SKM-1 treated with dmso at 0.1 percent for 144 hours (cell line): ENCODE results near the gene ATP8A2.
A peak's percentile ranks its signal among the peaks of the same experiment; 100 is the strongest.

Source experiments
- DNase-seq: peaks from one replicate; lab custom pipeline; 2025; ENCODE audit not compliant: unreplicated experiment; lab: John Stamatoyannopoulos, UW

Gene ATP8A2

GRCh38 chr13:25844559-25845434 is 473.0 kb downstream of the ATP8A2 start:
- DNase-seq = no peak

- no peak for DNase-seq
These were observed 474.6 kb downstream of the ATP8A2 start for GRCh38 chr13:25846222-25846984.

- DNase-seq = no peak
These were observed 475.4 kb downstream of the ATP8A2 start for GRCh38 chr13:25847145-25847544.

DNA sequence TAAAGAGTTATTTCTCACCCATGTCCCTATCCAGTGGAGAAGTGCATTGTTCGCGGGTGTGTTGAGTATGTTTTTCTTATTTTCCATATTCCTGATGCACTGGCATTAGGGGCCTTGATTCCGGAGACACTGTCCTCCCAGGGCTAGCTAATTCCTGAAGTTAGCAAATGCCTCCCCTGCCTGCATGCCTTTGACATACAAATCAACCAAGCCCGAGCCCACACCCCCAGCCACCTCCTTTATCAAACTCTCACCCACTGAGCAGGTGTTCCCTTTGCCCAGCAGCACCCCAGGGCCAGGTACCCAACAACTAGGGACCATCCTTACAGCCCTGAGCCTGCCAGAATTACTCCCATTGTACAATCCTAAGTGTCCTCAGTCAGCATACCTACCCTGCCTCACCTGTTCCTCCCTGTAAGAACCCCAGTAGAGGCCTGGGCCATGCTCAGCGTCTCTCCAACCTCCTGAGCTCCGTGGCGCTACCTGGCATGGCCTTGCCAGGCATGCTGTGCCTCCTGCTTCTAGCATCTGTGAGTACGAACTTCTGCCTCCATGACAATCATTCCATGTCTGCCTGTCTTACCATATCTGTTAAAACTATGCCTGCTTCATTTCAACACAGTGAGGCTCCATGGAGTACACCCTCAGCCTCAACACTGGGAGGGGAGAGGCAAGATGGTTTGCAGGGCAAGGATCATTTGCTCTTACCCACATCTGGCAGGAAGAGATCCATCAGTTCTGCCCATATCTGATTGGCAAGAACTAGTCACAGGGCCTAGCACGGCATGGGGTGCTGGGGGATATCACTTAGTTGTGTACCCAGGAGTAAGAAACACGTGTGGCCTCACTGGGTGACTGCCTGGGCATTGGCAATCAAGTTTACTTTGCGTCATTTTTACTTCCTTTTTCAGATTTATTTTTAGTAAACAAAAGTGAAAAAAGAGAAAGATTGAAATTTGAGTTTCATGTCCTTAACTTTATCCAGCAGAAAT is 476.2 kb downstream of the ATP8A2 start:
- no peak for DNase-seq

DNA sequence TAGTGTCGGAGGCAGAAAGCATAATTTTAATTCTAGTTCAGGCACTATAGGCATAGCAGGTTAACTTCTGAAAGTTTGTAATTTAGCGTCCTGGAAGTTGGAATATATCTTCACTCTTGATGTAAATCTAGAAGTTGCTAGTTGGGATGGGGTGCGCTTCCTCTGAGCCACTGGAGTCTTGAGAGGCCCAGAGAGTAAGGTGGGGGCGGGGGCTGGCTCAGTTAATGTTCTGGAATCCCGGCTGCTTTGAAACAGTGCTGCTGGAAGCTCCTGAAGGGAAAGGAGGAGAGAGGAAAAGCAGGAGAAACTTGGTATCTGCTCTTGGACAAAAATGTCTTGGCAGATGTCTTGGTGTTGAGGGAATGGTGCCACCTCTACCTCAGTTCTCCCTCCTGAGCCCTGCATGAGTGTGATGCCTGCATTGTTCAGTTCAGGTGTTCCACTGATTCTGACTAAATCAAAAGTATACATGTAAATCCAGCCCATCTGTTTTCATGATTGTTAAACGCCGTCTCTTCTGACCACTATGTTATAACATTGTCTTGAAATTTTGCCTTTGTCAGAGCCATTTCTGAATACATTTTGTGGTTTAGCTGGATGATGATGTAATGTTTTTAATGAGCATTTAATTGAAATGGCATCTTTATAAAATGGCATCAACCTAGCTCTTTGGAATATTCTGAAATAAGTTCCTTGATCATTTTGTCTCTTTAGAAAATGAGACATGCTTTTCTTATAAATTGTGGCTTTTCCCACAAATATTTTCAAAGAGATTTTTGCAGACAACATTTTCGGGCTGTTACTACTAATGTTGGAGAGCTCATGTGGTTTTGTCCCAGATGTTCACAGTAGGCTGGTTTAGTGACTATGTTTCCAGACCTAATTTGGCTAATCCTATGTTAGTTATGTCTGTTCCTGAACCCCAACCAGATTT is 477.3 kb downstream of the ATP8A2 start:
- no peak for DNase-seq

DNA sequence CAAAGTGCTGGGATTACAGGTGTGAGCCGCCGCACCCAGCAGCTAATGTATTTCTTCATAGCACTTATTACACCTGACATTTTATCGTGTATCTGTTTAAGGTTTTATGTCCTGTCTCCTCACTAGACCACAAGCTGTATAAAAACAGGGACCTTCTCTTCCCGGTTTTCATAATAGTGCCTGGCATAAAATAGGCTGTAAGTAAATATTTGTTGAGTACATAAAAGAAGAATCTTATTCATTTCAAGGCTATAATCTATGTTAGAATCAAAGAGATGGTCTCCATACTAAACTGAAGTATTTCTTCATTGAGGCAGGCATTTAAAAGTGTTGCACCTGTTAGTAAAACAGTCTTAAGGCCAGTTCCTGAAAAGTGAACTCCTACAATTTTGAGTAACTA is 486.1 kb downstream of the ATP8A2 start:
- no peak for DNase-seq

DNA sequence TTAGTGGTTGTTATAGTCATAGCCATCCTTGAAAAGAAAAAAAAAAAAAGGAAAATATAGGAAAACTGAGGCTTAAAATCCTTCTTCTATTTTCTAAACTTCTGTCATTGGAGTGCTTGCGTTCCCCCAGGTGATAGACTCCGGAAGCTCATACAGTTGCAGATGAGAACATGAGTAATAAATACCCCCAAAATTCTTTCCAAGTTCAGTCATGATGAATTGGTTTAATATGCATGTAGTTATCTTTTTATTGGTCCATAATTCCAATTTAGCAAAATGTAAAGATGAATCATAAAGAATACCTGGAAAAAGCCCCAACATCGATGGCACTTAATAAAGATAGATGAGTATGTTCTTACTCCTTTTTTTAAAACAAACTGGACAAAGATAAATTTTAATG is 487.8 kb downstream of the ATP8A2 start:
- no peak for DNase-seq

DNA sequence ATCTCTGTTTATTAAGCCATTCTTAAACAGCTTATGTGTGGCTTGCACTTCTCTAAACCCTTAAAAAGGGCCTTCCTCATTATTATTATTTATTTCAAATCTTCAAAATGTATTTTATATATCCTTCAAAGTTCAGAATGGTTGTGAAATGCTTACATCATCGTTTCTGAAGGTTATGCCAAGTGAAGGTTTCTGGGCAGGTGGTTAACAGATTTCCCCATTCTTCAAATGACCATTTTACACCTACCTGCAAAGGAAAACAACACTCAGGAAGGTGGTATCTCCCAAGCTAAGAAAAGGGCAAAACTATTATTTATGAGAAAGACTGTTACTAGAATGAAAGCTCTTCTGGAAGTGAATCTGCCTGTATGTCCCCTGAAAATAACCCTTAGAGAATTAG is 488.5 kb downstream of the ATP8A2 start:
- DNase-seq = no peak

- no peak for DNase-seq
These were observed 489.1 kb downstream of the ATP8A2 start for GRCh38 chr13:25860862-25861261.

DNA sequence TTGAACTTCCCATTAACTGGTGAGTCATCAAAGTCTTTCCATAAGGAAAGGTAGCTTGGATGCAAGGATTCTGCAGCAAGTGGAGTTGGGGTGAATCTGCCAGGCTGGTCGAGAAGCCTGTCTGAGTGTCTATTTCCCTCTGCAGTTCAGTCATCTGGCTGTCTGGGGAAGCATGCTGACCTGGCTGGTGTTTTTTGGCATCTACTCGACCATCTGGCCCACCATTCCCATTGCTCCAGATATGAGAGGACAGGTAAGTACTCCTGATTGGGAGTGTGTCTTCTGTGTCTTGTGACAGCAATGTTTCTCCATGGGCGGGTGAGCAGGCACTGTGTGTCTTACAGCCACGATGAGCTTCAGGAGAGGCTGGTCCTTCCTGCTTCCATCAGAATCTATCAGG is 490.4 kb downstream of the ATP8A2 start:
- DNase-seq = no peak

DNA sequence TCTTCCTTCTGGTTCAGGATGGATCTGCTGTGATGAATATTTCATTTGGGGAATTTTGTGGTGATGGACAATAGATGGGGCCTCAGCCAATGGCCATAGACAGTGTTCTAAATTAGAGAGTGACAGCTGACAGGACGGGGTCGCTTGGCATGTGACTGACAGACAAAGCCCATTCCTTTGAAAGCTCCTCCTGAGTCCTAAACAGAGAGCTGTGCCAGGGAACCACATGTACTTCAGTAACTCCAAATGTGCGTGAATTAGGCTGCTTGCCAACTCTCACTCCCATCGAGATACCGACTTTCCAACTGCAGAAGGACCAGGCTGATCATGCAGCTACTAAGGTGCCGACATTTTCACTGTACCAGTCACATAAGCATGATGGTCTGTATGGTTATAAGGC is 492.3 kb downstream of the ATP8A2 start:
- DNase-seq = no peak

DNA sequence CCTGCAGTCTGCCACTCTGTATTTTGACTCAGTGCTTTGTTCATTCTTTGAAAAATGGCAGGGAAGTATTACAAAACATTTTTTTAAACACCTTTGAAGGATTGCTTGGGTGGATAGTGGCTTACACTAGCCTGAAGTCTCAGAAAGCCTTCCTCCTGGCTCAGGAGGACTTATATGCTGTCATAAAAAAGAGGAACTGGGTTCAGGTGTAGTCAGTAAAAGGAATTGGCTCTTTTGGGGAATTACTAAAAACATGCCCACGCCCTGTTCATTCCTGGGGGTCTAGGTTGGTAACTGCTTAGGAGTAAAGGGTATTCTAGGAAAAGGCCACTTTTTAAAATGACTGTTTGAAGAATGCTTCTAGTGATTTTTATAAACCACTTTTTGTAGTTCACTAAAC is 493.2 kb downstream of the ATP8A2 start:
- DNase-seq = no peak

GRCh38 chr13:25865391-25865790 is 493.6 kb downstream of the ATP8A2 start:
- no peak for DNase-seq

DNA sequence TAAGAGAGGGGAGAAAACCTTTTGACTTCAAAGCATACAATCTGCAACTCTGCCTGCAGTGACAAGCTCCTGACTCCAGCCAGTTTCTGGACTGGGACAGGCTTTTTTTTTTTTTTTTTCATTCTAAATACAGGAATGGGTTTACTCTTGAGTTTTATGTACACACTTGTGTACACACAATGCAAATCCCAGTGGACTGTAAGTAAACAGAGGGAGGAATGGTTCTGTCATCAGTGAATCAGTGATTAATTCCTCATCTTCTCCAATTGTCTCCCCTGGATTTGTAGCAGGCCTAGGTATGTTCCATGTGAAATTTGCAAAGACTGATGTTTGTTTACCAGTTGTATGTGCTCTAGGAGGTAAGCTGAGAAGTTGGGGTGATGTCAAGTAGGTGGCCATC is 495.3 kb downstream of the ATP8A2 start:
- no peak for DNase-seq

DNA sequence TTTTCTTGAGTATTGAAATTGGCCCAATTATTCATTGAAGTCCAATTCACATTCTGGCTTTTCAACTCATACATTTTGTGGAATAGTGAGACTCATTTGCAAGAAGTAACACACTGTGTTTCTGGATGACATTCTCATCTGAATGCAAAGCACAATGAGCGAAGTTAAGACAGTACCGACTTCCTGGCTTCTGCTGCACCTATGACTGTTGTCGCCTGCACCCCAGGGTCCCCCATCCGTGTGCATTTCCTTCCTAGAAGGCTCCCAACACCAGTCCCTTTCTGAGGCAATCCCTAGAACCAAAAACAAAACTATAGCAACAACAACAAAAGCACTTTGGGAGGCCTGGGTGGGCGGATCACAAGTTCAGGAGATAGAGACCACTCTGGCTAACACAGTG is 496.7 kb downstream of the ATP8A2 start:
- no peak for DNase-seq

GRCh38 chr13:25869941-25870340 is 498.2 kb downstream of the ATP8A2 start:
- DNase-seq = no peak

DNA sequence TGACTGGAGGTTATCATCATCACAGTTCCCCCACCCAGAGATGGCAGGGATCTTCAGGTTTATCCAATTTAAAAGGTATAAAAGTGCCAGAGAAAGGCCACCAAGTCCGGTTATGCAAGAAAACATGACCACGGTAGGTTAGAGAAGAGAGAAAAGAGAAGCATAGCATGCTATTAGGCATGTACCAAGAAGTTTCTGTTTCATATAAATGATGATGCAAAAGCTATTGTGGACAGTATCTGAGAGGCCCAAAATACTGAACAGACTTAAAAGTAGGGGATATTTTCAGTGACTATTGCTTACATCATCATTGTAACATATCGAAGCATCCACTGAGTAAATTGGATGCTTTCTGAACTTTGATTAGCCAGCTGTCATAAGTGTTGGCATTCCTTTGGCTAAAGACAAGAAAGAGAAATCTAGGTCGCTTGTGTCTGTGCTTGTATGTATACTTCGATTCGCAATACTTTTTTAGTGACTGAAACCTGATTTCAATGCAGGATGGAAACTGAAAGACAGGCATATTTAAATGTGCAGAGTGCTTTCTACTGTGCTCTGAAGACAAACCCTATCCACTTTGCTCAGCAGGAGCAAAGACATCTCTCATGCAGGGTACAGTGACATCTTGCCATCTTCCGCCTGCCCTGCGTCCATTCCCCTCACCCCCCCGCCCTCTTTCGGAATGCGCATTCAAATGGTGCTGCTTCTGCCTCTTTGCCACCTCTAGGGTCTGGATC is 499.8 kb downstream of the ATP8A2 start:
- no peak for DNase-seq

DNA sequence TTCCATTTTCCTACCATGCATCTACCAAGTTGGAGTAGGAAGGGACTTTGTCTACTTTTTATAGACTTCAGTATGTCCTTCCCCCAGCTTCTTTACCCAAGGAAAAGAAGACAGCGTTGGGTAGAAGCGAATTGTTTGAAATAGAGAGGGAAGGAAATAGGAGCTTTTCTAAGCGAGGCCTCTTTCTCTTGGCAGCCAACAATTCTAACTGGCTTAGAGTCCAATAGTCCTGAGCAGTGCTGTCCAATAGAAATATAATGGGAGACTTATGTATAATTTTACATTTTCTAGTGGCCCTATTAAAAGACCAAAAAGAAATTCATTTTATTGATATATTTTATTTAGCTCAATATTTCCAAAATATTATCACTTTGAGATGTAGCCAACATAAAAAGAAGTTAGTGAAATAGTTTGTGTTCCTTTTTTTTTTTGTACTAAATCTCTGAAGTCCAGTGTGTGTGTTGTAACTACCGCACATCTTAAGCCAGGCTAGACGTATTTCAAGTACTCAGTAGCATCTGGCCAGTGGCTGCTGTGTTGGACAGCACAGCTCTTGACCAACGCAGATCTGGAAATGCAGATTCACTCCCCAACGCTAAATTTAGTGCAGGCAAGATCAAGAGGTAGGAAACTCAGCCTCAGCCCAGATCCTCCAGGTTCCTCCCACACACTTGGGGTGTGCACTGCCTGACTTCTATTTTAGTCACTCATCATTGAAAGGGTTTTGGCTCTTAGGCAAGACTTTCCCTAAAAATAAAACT is 500.9 kb downstream of the ATP8A2 start:
- peak; percentile 73 for DNase-seq

- peak; percentile 53 for DNase-seq
These were observed 501.5 kb downstream of the ATP8A2 start for GRCh38 chr13:25873242-25873612.
